Psoas muscle (tissue), 8 donors: Measurements from ENCODE around the gene USP17L19. TPM values are rescaled to one million over a fixed set of nuclear protein-coding genes. Genes with fewer than 3 reads are reported as not detected.
"Not testable (repeated sequence)": the region's sequence is repeated elsewhere in the genome, so short reads cannot be mapped to it uniquely, and the experiment has no call there.

Experiments used
- ATAC-seq, 4 donors: fragments of 200-7000 bp; cut with Tn5 transposase; one replicate each; pipeline ENCODE4 v1.9.1; 2020; ENCODE audit warnings: moderate library complexity in 3 of 4, mild to moderate bottlenecking in 2 of 4
- DNase-seq, 2 donors: peaks; one replicate each; pipeline ENCODE4 v3.0.0-alpha.2; 2020
- H3K27ac ChIP-seq: fragments of 200-600 bp; one replicate; pipeline ENCODE4 v1.8.0; 2022
- H3K27me3 ChIP-seq, 3 donors: fragments of 200-600 bp in 1 of 3; one replicate each; pipeline versions ENCODE4 v1.6.1 to v1.8.0; 2013 to 2022; ENCODE audit warnings: low read length in 2 of 3, mild to moderate bottlenecking in 2 of 3, moderate library complexity in 1 of 3; ENCODE audit not compliant: insufficient read depth in 3 of 3
- H3K36me3 ChIP-seq, 2 donors: fragments of 200-600 bp in 1 of 2; one replicate each; pipeline versions ENCODE4 v1.6.1 to v1.8.0; 2013 to 2022; ENCODE audit warnings: low read depth in 1 of 2, mild to moderate bottlenecking in 1 of 2, moderate library complexity in 1 of 2; ENCODE audit not compliant: insufficient read depth in 1 of 2
- H3K4me1 ChIP-seq: fragments of 200-600 bp; one replicate; pipeline ENCODE4 v1.8.0; 2022
- H3K4me3 ChIP-seq: fragments of 200-600 bp; one replicate; pipeline ENCODE4 v1.8.0; 2022; ENCODE audit warnings: mild to moderate bottlenecking
- H3K9me3 ChIP-seq: fragments of 200-600 bp; one replicate; pipeline ENCODE4 v1.8.0; 2022
- WGBS, 3 donors: extraction: QIAGEN DNeasy Blood & Tissue Kit; methylation state at CpG; one replicate each; pipeline versions ENCODE4 v1.1.6 to v1.1.7; 2013; 5-methylcytosine and 5-hydroxymethylcytosine counted together
- intact Hi-C, 2 donors: fragments of 100-400 bp; cut with DNase I; formaldehyde crosslinking; loops; one replicate each; pipeline versions ENCODE4 v1.11.0 to v1.14.2; 2022
- polyA plus RNA-seq, 3 donors: library from polyadenylated mRNA; stranded (reverse); fragments of 200-250 nt; gene quantifications; one replicate each; pipeline ENCODE4 v1.2.3, GENCODE V29; 2013
- total RNA-seq, 4 donors: library from RNA; stranded (reverse); fragmentation: NEBNext Ultra II Directional in 2 of 4; extraction: Animal tissue kit (Norgen Biotek cat#: 25700) in 2 of 4; gene quantifications; one replicate each; pipeline versions ENCODE4 v1.2.1 to v1.2.4, GENCODE V29; 2021 to 2023
- donor health status: healthy with polysubstance abuse.
- donor health status: DM: no; HTN: no; CAD: no; lungs with moderate emphysema.
- donor health status: Bipolar disorder and iron deficiency.
- donor health status: healthy.
- donor health status: DM: yes; HTN: yes; CAD: no.
- donor health status: DM: no; HTN: no; CAD: no.
- donor health status: DM: no; HTN: no; CAD: no.
- donor health status: DM: yes; HTN: yes; CAD: no.

USP17L19 gene
- total and polyA plus RNA-seq, 7 donors, result not detected

DNA sequence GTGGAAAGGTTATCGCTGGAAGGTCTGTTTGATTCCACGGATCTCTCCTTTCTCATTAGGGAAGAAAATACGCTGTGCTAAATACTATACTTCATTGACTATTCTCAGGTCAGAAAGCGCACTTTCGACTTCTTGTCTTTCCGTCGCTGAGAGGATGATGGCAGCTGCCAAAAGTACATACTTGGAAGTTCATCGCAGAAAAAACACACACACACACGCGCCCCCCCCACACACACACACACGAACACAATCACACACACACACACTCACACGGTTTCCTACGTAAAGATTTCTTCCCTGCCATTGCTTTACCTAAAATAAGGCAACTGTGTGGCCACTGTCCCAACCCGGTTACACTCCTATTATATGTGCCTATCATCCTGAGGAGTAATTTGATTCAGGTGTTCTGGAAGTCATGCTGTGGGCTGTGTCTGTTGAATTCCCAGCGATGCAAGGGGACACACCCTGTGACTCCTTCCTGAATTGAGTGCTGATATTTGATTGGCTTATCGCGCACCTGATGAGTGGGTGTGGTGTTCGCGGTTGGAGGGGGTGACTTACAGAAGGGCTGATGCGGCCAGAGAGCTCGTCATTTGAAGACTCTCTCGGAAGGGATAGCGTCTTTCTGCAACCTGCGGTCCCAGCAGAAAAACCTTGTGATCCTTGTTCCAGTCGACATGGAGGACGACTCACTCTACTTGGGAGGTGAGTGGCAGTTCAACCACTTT is 5.1 kb upstream of the USP17L19 start, which contains the start of gene USP17L18:
TSS of gene USP17L18 (plus strand) at position 678 of the 728 bp plus-strand sequence. CDS start at position 678, 0 bp downstream.
- H3K4me1 ChIP-seq, H3K27me3 ChIP-seq, H3K27ac ChIP-seq, intact Hi-C loops, H3K9me3 ChIP-seq, ATAC-seq, H3K4me3 ChIP-seq, H3K36me3 ChIP-seq: not testable (repeated sequence)
- WGBS, 3 donors, result 75 to 92% (median 90%) methylated on average over 14 to 21 of the region's 26 CpGs
- peak in 1 of 2 donors; percentile 27 for DNase-seq

DNA sequence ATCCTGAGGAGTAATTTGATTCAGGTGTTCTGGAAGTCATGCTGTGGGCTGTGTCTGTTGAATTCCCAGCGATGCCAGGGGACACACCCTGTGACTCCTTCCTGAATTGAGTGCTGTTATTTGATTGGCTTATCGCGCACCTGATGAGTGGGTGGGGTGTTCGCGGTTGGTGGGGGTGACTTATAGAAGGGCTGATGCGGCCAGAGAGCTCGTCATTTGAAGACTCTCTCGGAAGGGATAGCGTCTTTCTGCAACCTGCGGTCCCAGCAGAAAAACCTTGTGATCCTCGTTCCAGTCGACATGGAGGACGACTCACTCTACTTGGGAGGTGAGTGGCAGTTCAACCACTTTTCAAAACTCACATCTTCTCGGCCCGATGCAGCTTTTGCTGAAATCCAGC is 4.6 kb downstream of the USP17L19 start, which contains the start of gene USP17L20:
TSS of gene USP17L20 (plus strand) at position 301 of the 400 bp plus-strand sequence. CDS start at position 301, 0 bp downstream.
- DNase-seq, ATAC-seq, intact Hi-C loops, H3K27me3 ChIP-seq, H3K27ac ChIP-seq, H3K9me3 ChIP-seq, H3K36me3 ChIP-seq, H3K4me3 ChIP-seq, H3K4me1 ChIP-seq: not testable (repeated sequence)
- WGBS, 3 donors, result no CpG with 5 or more reads among the region's 15 CpGs

DNA sequence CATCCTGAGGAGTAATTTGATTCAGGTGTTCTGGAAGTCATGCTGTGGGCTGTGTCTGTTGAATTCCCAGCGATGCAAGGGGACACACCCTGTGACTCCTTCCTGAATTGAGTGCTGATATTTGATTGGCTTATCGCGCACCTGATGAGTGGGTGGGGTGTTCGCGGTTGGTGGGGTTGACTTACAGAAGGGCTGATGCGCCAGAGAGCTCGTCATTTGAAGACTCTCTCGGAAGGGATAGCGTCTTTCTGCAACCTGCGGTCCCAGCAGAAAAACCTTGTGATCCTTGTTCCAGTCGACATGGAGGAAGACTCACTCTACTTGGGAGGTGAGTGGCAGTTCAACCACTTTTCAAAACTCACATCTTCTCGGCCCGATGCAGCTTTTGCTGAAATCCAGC is 9.4 kb downstream of the USP17L19 start, which contains the start of gene USP17L21:
TSS of gene USP17L21 (plus strand) at position 301 of the 400 bp plus-strand sequence. CDS start at position 301, 0 bp downstream.
- DNase-seq, H3K36me3 ChIP-seq, H3K27ac ChIP-seq, H3K27me3 ChIP-seq, ATAC-seq, H3K4me3 ChIP-seq, H3K9me3 ChIP-seq, H3K4me1 ChIP-seq, intact Hi-C loops: not testable (repeated sequence)
- WGBS, 3 donors, result no CpG with 5 or more reads among the region's 13 CpGs

DNA sequence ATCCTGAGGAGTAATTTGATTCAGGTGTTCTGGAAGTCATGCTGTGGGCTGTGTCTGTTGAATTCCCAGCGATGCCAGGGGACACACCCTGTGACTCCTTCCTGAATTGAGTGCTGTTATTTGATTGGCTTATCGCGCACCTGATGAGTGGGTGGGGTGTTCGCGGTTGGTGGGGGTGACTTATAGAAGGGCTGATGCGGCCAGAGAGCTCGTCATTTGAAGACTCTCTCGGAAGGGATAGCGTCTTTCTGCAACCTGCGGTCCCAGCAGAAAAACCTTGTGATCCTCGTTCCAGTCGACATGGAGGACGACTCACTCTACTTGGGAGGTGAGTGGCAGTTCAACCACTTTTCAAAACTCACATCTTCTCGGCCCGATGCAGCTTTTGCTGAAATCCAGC is 14.1 kb downstream of the USP17L19 start, which contains the start of gene USP17L22:
TSS of gene USP17L22 (plus strand) at position 301 of the 400 bp plus-strand sequence. CDS start at position 301, 0 bp downstream.
- H3K4me3 ChIP-seq, H3K27ac ChIP-seq, DNase-seq, H3K4me1 ChIP-seq, H3K36me3 ChIP-seq, ATAC-seq, H3K27me3 ChIP-seq, intact Hi-C loops, H3K9me3 ChIP-seq: not testable (repeated sequence)
- no CpG with 5 or more reads among the region's 15 CpGs for WGBS, 3 donors

DNA sequence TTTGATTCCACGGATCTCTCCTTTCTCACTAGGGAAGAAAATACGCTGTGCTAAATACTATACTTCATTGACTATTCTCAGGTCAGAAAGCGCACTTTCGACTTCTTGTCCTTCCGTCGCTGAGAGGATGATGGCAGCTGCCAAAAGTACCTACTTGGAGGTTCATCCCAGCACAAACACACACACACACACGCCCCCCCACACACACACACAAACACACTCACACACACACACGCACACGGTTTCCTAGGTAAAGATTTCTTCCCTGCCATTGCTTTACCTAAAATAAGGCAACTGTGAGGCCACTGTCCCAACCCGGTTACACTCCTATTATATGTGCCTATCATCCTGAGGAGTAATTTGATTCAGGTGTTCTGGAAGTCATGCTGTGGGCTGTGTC is 18.5 kb downstream of the USP17L19 start:
- H3K4me1 ChIP-seq, H3K27ac ChIP-seq, ATAC-seq, H3K36me3 ChIP-seq, H3K9me3 ChIP-seq, intact Hi-C loops, H3K27me3 ChIP-seq, H3K4me3 ChIP-seq: not testable (repeated sequence)
- 81 to 87% (median 83%) methylated on average over 4 to 5 of the region's 10 CpGs for WGBS, 3 donors
- peak; percentile 12 to 64 for DNase-seq

Other genes starting within 250 kb of the USP17L19 start
- not detected for gene FAM90A26, start 83.0 kb upstream of the USP17L19 start, total RNA-seq
- not detected for gene FAM90A26, start 83.0 kb upstream of the USP17L19 start, polyA plus RNA-seq
- not detected for gene USP17L10, start 42.7 kb upstream of the USP17L19 start, total RNA-seq
- not detected for gene USP17L10, start 42.7 kb upstream of the USP17L19 start, polyA plus RNA-seq
- gene USP17L11, start 38.0 kb upstream of the USP17L19 start, total RNA-seq, result not detected
- gene USP17L11, start 38.0 kb upstream of the USP17L19 start, polyA plus RNA-seq, result not detected
- not detected for gene USP17L12, start 33.2 kb upstream of the USP17L19 start, total RNA-seq
- not detected for gene USP17L12, start 33.2 kb upstream of the USP17L19 start, polyA plus RNA-seq
- not detected for gene USP17L13, start 28.5 kb upstream of the USP17L19 start, total RNA-seq
- gene USP17L13, start 28.5 kb upstream of the USP17L19 start, polyA plus RNA-seq, result not detected
- gene USP17L15, start 19.0 kb upstream of the USP17L19 start, total RNA-seq, result not detected
- gene USP17L15, start 19.0 kb upstream of the USP17L19 start, polyA plus RNA-seq, result not detected
- gene USP17L17, start 9.5 kb upstream of the USP17L19 start, total RNA-seq, result not detected
- not detected for gene USP17L17, start 9.5 kb upstream of the USP17L19 start, polyA plus RNA-seq
- gene USP17L18, start 4.7 kb upstream of the USP17L19 start, total RNA-seq, result not detected
- not detected for gene USP17L18, start 4.7 kb upstream of the USP17L19 start, polyA plus RNA-seq
- not detected for gene USP17L20, start 4.7 kb downstream of the USP17L19 start, total RNA-seq
- gene USP17L20, start 4.7 kb downstream of the USP17L19 start, polyA plus RNA-seq, result not detected
- gene USP17L21, start 9.5 kb downstream of the USP17L19 start, total RNA-seq, result not detected
- gene USP17L21, start 9.5 kb downstream of the USP17L19 start, polyA plus RNA-seq, result not detected
- gene USP17L22, start 14.2 kb downstream of the USP17L19 start, total RNA-seq, result not detected
- gene USP17L22, start 14.2 kb downstream of the USP17L19 start, polyA plus RNA-seq, result not detected
- not detected for gene USP17L24, start 71.8 kb downstream of the USP17L19 start, total RNA-seq
- gene USP17L24, start 71.8 kb downstream of the USP17L19 start, polyA plus RNA-seq, result not detected
- gene USP17L25, start 76.5 kb downstream of the USP17L19 start, total RNA-seq, result not detected
- not detected for gene USP17L25, start 76.5 kb downstream of the USP17L19 start, polyA plus RNA-seq
- not detected for gene USP17L26, start 81.3 kb downstream of the USP17L19 start, total RNA-seq
- not detected for gene USP17L26, start 81.3 kb downstream of the USP17L19 start, polyA plus RNA-seq
- gene USP17L5, start 86.0 kb downstream of the USP17L19 start, total RNA-seq, result not detected
- gene USP17L5, start 86.0 kb downstream of the USP17L19 start, polyA plus RNA-seq, result not detected
- not detected for gene USP17L27, start 90.8 kb downstream of the USP17L19 start, total RNA-seq
- not detected for gene USP17L27, start 90.8 kb downstream of the USP17L19 start, polyA plus RNA-seq
- gene USP17L28, start 95.5 kb downstream of the USP17L19 start, total RNA-seq, result not detected
- not detected for gene USP17L28, start 95.5 kb downstream of the USP17L19 start, polyA plus RNA-seq
- gene USP17L29, start 100.3 kb downstream of the USP17L19 start, total RNA-seq, result not detected
- gene USP17L29, start 100.3 kb downstream of the USP17L19 start, polyA plus RNA-seq, result not detected
- not detected for gene USP17L30, start 109.8 kb downstream of the USP17L19 start, total RNA-seq
- gene USP17L30, start 109.8 kb downstream of the USP17L19 start, polyA plus RNA-seq, result not detected
- gene DEFB131A, start 191.0 kb downstream of the USP17L19 start, total RNA-seq, result not detected
- not detected for gene DEFB131A, start 191.0 kb downstream of the USP17L19 start, polyA plus RNA-seq